HG03097 (cell line): ENCODE measurements around the gene DLAT.
"Not testable (repeated sequence)": the region's sequence is repeated elsewhere in the genome, so short reads cannot be mapped to it uniquely, and the experiment has no call there.

Source experiments
- ATAC-seq: cut with Tn5 transposase; IDR thresholded peaks from one replicate; pipeline ENCODE4 v1.9.1; 2021; ENCODE audit not compliant: unreplicated experiment, low FRiP score

DLAT gene

DNA sequence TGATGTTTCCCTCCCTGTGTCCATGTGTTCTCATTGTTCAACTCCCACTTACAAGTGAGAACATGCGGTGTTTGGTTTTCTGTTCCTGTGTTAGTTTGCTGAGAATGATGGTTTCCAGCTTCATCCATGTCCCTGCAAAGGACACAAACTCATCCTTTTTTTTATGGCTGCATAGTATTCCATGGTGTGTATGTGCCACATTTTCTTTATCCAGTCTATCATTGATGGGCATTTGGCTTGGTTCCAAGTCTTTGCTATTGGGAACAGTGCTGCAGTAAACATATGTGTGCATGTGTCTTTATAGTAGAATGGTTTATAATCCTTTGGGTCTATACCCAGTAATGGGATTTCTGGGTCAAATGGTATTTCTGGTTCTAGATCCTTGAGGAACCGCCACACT lies 21.4 kb downstream of the DLAT start:
- ATAC-seq = not testable (repeated sequence)

DNA sequence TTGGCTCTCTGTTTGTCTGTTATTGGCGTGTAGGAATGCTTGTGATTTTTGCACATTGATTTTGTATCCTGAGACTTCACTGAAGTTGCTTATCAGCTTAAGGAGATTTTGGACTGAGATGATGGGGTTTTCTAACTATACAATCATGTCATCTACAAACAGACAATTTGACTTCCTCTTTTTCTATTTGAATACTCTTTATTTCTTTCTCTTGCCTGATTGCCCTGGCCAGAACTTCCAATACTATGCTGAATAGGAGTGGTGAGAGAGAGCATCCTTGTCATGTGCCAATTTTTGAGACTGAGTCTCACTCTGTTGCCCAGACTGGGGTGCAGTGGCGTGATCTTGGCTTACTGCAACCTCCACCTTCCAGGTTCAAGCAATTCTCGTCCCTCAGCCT lies 23.0 kb downstream of the DLAT start:
- ATAC-seq = not testable (repeated sequence)

DNA sequence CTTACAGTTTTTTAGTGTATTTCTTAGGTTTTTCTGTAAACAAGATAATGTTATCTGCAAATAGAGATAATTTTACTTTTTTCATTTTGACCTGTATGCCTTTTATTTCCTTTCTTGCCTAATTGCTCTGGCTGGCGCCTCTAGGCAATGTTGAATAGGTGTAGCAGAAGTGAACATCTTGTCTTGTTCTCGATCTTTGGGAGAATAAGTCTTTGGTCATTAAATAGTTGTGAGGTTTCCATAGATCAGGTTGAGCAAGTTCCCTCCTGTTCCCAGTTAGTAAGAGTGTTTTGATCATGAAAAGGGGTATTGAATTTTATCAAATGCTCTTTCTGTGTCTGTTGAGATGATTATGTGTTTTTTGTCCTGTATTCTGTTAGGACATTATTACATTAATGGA lies 24.6 kb downstream of the DLAT start:
- no peak for ATAC-seq

DNA sequence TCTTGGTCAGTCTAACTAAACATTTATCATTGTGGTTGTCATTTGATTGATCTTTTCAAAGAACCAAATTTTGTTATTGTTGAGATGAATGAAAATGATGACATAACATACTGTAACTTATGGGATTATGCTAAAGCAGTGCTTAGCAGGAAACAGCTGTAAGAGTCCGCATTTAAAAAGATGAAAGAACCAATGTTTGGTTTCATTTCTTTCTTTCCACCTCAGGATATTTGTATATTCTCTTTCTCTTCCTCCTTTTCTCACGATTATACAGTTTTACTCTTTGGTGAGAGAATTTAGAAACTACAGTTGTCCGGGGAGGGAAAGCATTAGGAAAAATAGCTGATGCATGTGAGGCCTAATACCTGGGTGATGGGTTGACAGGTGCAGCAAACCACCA lies 25.5 kb downstream of the DLAT start:
- ATAC-seq = peak; percentile 63

DNA sequence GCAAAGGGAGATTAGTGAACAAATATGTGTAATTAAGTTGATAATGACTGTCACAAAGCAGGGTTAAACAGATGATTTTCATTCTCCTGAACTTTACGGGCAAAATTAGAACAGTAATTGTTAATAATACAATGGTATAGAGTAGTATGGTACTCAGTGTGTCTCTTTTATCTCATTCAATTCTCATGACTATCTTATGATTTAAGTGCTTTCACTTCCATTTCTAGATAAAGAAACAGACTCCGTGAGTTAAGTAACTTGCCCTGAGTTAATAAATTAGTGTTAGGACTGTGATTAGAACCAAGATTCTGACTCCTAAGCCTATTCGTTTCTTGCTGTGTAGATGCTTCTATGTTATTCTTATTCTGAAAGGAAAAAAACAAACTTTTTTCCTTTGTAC lies 26.6 kb downstream of the DLAT start:
- no peak for ATAC-seq

DNA sequence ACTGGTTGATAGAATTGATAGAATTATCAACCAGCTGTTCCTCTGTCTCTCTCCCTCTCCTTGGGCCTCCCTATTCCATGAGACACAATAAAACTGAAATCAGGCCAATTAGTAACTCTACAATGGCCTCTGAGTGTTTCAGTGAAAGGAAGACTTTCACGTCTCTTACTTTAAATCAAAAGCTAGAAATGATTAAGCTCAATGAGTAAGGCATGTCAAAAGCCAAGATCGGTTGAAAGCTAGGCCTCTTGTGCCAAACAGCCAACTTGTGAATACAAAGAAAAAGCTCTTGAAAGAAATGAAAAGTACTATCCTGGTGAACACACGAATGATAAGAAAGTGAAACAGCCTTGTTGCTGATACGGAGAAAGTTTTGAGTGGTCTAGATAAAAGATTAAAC lies 32.0 kb downstream of the DLAT start:
- no peak for ATAC-seq

DNA sequence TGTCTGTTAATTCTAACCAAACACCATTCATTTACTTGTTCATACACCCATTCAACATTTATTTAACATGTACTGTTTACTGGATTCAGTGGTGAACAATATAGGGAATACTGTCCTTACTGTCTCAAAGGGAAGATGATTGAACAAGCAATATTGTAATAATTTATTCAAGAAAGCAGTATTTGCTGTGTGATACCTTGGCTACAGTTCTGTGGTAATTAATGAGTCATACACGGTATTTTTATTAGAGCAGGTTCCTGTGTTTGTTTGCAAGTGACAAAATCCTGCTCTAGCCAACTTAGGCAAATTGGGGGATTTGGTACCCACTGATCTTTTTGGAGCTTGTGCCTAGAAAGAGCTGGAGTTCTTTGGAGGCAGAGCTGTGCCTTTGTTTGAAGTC lies 32.9 kb downstream of the DLAT start:
- no peak for ATAC-seq

DNA sequence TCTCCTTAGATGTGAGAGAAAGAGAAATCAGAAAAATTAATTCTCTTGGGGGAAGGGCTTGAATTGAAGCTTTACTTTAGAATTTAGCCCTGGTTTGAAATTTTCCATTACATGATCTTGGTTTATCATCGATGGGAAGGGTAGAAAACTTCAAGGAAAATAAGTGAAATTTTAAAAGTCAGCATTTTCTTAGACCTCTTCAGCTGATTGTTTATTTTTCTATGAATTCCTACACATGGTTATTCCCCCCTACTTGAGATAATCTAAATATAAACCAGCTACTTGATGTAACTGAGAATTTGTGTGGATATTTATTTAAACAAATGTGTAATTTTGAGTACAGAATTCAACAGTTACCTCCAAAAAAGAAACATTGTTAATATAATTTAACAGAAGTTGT lies 37.7 kb downstream of the DLAT start:
- ATAC-seq = no peak

DNA sequence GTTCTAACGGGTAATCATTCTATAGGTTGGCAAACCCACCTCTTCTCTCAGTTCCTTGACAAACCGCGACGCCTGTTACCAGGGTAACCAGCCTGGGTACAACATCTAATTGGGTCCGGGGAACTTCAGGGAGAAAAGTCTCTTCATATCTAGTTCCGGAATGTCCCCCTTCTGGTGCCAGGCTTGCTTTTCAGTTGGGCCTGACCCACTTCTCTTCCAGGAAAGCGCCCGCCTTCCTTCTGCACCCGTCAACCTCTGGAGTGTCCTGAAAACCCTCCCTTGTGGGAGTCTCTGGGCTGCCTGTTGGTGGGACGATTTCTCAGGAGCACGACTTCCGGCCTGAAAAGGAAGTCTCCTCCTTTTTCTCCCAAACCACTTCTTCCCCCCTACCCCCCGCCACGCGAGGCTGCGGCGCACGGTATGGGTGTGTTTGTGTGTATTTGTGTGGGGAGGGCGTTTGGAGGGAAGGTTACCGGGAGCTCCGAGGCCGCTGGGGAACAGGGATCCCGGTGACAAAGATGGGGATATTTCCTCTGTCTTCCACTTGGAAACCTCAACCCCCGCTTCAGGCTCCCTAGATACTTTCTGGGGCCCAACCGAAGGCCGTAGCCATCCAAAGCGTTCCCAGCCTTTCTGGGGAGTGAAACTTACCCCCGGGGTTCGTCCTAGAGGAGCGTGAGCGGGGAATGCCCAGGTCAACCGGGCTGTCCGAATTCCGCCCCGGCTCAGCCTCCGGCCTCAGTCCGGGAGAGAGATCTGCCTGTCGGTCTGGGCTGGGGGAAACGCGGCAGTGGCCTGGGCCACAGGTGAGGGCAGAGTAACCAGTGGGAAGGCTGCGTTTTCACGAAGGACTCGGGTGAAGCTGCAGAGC lies 49.0 kb downstream of the DLAT start, which contains the start of the genes NKAPD1 and PIH1D2:
TSS of gene NKAPD1 (plus strand) at position 359 of the 871 bp plus-strand sequence. CDS start 1,276 bp downstream, outside the sequence.
TSS of gene PIH1D2 (minus strand) at position 77 of the 871 bp plus-strand sequence. CDS start 843 bp downstream, outside the sequence.
- peak; percentile 67 for ATAC-seq

DNA sequence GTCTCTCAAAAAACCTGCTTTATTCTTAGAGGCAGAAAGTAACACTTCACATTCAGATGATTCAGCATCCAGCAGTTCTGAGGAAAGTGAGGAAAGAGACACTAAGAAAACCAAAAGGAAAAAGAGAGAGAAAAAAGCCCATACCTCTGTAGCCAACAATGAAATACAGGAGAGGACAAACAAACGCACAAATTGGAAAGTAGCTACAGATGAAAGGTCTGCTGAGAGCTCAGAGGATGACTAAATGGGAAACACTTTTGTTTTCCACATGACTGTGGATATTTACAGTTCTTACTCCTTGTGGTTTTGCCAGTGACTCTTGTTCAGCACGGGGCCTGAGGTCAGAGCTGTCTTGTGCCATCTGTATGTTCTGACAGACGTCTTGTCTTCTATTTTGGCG lies 57.5 kb downstream of the DLAT start:
- no peak for ATAC-seq

DNA sequence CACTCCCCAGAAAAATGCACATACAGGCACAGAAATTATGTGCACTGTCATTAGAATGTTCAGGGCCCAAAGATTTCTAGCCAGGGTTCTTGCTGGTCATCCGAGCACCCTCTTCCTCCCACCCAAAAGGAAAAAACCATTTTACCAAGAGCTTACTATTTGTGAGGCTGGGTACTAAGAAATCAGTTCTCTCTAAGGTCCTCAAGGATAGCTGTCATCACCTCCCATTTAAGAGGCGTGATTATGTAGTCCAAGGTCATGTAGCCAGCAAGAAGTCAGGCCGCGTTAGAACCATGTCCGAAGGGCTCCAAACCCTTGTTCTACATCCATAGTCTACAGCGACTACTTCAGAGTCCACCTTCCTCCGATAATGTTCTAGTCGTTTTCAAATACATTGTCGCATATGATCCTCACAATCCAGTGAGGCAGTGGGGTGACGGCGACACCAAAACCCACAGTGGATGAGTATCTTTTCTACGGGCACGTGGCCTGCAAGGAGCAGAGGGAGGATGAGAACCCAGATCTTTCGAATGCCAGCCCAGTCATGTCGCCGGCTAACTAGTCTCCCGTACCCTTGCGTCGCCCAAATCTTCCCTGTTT lies 60.7 kb downstream of the DLAT start:
- peak; percentile 23 for ATAC-seq

DNA sequence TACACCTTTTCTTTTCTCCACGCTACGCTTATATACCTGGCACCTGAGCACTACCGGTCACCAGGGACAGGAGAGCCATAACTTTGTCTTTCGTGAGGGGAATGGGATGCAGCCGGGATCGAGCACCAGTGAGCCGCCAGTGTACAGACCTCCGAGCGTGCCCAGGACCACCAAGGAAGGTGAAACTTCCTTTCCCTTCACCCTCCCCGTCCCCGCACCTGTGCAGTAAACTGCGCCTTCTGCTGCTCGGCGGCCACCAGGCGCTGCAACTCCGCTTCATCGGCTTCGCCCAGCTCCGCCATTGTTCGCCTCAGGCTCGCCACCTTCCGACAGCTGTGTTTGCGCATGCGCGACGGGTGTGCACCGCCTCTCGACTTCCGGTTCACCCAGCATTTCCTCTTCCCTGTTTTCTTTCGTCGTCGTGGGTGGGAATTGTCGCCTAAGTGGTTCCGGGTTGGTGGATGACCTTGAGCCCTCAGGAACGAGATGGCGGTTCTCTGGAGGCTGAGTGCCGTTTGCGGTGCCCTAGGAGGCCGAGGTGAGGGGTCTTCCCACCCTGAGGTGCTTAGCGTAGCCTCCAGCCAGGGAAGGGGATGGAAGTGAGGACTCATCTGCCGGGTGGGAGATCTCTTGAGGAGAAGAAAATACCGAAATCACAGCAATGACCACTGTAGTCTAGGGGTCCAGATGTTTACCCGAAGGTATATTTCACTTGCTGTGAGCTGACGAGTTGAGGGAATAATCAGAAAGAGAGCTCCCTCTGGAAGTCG lies 61.4 kb downstream of the DLAT start, which contains the start of the genes SDHD and TIMM8B:
TSS of gene SDHD (plus strand) at position 452 of the 770 bp plus-strand sequence. CDS start at position 487, 35 bp downstream.
TSS of gene TIMM8B (minus strand) at position 335 of the 770 bp plus-strand sequence. CDS start at position 302, 33 bp downstream.
- ATAC-seq = peak; percentile 74

DNA sequence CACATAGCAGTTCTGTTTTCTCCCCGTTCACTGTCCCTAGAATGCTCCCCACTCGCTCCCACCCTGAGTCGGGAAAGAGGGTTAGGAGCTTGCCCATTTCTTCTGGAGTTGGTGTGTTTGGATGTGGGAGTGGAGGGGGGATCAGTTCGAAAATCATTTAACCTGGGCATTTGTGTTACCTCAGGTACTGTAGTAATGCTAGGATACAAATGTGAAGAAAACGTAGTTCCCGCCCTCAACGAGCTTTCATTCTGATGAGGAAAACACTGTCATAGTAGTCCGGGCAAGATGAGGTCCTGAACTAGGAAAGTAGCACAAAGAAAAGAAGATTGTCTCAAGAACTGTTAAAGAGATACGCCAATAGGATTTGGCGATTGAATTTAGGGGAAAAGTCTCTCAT lies 62.0 kb downstream of the DLAT start:
- peak; percentile 4 for ATAC-seq

DNA sequence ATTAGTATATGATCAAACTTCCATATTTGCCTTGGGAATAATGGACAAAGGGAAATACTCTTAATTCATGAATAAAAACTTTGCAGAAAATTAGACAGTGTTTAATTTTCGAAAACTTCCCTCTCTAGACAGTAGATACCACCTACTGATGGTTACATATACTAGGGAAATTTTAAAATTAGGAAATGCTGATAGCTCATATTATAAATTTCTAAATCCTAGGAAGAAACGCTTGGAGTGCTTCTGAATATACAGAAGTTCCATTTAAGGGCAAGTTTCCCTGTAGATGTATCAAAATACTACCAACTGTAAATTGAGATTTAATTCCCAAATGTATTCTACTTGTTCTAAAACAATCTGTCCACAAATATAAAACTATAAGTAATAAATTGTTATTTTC lies 70.1 kb downstream of the DLAT start:
- ATAC-seq = not testable (repeated sequence)

DNA sequence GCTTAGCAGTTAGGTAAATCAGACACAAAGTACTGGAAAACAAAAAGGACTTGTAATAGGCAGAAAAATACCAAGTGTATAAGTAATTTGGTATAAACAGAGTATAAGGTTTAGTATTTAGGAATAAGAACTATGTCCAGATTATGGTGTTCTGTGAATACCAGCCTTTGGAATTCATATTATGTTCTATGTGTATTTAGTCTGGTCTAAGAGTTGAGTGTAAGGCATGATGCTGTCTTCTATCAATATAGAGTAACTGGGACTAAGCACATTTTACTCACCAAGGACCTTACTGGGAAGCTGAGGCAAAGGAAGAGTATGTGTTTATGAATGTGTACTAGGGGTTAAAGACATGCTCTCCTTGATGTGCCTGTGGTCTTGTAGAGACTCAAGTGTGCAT lies 71.0 kb downstream of the DLAT start:
- ATAC-seq = no peak

DNA sequence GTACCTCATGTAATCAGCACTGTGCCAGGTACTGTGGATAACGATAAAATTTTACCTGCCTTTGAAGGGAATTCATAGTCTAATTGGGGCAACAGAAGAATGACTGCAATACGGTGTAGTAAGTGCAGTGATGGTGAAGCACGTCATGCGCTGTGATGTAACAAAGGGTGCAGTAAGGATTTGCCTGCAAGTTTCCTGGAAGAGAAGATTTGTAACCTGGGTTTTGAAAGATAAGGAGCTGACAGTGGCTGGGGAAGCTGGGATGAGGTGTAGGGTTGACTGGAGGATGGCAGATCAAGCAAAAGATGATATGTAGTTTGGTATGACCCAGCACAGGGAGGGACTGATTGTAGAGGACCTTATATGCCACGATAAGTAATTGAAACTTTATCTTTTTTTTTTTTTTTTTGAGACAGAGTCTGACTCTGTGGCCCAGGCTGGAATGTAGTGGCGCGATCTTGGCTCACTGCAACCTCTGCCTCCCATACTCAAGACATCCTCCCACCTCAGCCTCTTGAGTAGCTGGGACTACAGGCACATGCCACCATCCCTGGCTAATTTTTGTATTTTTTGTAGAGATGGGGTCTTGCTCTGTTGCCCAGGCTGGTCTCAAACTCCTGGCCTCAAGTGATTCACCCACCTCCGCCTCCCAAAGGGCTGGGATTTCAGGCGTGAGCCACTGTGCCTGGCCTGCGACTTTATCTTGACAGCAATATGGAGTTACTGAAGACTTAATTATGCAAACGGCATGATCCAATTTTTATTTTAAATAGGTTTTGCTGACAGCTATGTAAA lies 72.7 kb downstream of the DLAT start:
- no peak for ATAC-seq

DNA sequence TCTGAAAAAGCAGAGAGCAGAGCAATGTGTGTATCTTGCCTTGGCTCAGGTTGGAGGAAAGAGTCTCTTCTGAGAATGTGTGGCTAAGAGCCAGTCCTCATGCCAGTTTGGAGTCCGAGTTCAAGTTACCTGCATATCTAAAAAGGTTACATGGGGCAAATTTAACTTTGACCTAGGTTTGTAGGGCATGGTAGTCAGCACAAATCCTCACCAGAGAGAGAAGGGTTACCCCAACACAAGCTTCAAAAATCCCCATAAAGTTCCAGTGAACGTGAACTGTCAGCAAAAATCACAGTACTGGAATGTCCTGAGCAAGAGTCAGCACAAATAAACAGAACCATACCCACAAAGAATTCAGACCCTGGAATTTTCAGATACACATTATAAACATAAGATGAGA lies 75.3 kb downstream of the DLAT start:
- ATAC-seq = no peak

DNA sequence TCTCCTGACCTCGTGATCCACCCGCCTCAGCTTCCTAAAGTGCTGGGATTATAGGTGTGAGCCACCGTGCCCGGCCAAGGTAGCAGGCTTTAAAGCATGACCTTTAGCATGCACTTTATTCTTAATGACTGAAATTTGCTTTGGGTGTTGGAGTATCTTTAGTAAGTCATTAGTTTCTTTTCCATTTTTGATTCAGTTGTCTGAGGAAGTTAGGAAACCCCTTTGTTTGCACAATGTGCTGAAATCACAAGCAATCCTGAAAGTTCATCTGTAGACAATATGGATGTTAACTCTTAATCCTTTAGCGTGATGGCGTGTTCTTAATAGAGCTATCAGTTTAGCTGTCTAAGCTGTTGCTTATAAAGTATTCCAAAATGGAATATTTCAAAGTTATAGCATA lies 78.2 kb downstream of the DLAT start:
- ATAC-seq = no peak

DNA sequence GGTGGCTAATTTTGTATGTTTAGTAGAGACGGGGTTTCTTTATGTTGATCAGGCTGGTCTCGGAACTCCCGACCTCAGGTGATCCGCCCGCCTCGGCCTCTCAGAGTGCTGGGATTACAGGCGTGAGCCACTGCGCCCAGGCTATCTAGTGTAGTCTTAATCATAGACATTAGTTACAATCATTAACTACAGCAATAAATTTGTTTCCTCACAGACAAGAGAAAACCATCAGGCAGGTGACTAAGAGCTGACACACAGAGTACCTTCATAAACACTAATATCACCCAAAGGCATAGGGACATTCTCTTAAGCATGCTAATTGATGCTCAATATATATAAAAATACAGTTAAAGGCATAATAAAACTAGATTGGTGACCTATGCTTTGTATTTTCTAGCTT lies 80.9 kb downstream of the DLAT start:
- ATAC-seq = no peak
